HG03175 (cell line): ENCODE measurements around the gene MAN1B1.

Experiments used
- ATAC-seq: cut with Tn5 transposase; IDR thresholded peaks from one replicate; pipeline ENCODE4 v1.9.1; 2021; ENCODE audit warnings: mild to moderate bottlenecking, moderate library complexity; ENCODE audit not compliant: unreplicated experiment

Gene MAN1B1

GRCh38 chr9:137086531-137087408 is at the start of gene MAN1B1:
TSS of gene MAN1B1 (plus strand) at chr9:137086985. CDS start at chr9:137087000, 15 bp downstream.
- peak; percentile 89 for ATAC-seq

- ATAC-seq: no peak
Observed at GRCh38 chr9:137037035-137037434, 49.8 kb upstream of the MAN1B1 start.

- no peak for ATAC-seq
Observed at GRCh38 chr9:137037483-137037882, 49.3 kb upstream of the MAN1B1 start.

GRCh38 chr9:137038916-137039315 is 47.9 kb upstream of the MAN1B1 start:
- ATAC-seq: no peak

- no peak for ATAC-seq
Observed at GRCh38 chr9:137039611-137040366, 47.0 kb upstream of the MAN1B1 start.

- no peak for ATAC-seq
Observed at GRCh38 chr9:137040568-137040967, 46.2 kb upstream of the MAN1B1 start.

- ATAC-seq: no peak
Observed at GRCh38 chr9:137041124-137041523, 45.7 kb upstream of the MAN1B1 start.

GRCh38 chr9:137042751-137043727 is 43.7 kb upstream of the MAN1B1 start:
- ATAC-seq: no peak

- ATAC-seq: no peak
Observed at GRCh38 chr9:137044037-137044436, 42.7 kb upstream of the MAN1B1 start.

- ATAC-seq: no peak
Observed at GRCh38 chr9:137044502-137045177, 42.1 kb upstream of the MAN1B1 start.

GRCh38 chr9:137045294-137046087 is 41.3 kb upstream of the MAN1B1 start:
- no peak for ATAC-seq

- ATAC-seq: peak; percentile 68
Observed at GRCh38 chr9:137046088-137046787, 40.5 kb upstream of the MAN1B1 start, which contains the start of gene NPDC1. TSS of gene NPDC1 (minus strand) at chr9:137046177. CDS start at chr9:137045989, 188 bp downstream.

- no peak for ATAC-seq
Observed at GRCh38 chr9:137048655-137049543, 37.9 kb upstream of the MAN1B1 start.

GRCh38 chr9:137049544-137050449 is 37.0 kb upstream of the MAN1B1 start:
- no peak for ATAC-seq

- no peak for ATAC-seq
Observed at GRCh38 chr9:137050570-137050969, 36.2 kb upstream of the MAN1B1 start.

GRCh38 chr9:137051145-137051724 is 35.5 kb upstream of the MAN1B1 start:
- ATAC-seq: no peak
